IPS-18a (cell line): ENCODE measurements around the gene SLC26A6.

Source experiments
- H3K27ac ChIP-seq: one replicate; pipeline ENCODE4 v1.5.1; 2013; ENCODE audit warnings: low read length
- H3K27me3 ChIP-seq: one replicate; pipeline ENCODE4 v1.6.1; 2013; ENCODE audit warnings: mild to moderate bottlenecking, low read length; ENCODE audit not compliant: control insufficient read depth, insufficient read depth
- H3K36me3 ChIP-seq: one replicate; pipeline ENCODE4 v1.6.1; 2013; ENCODE audit warnings: low read depth, low read length; ENCODE audit not compliant: control insufficient read depth
- H3K4me1 ChIP-seq: one replicate; pipeline ENCODE4 v1.6.1; 2013; ENCODE audit warnings: low read depth, low read length; ENCODE audit not compliant: control insufficient read depth
- H3K4me3 ChIP-seq: one replicate; pipeline ENCODE4 v1.5.1; 2013; ENCODE audit warnings: low read length
- H3K9ac ChIP-seq: one replicate; pipeline ENCODE4 v1.6.1; 2013; ENCODE audit warnings: mild to moderate bottlenecking, low read length, moderate library complexity
- H3K9me3 ChIP-seq: one replicate; pipeline ENCODE4 v1.6.1; 2013; ENCODE audit warnings: low read depth, low read length; ENCODE audit not compliant: control insufficient read depth

SLC26A6 gene, protein sequence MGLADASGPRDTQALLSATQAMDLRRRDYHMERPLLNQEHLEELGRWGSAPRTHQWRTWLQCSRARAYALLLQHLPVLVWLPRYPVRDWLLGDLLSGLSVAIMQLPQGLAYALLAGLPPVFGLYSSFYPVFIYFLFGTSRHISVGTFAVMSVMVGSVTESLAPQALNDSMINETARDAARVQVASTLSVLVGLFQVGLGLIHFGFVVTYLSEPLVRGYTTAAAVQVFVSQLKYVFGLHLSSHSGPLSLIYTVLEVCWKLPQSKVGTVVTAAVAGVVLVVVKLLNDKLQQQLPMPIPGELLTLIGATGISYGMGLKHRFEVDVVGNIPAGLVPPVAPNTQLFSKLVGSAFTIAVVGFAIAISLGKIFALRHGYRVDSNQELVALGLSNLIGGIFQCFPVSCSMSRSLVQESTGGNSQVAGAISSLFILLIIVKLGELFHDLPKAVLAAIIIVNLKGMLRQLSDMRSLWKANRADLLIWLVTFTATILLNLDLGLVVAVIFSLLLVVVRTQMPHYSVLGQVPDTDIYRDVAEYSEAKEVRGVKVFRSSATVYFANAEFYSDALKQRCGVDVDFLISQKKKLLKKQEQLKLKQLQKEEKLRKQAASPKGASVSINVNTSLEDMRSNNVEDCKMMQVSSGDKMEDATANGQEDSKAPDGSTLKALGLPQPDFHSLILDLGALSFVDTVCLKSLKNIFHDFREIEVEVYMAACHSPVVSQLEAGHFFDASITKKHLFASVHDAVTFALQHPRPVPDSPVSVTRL

DNA sequence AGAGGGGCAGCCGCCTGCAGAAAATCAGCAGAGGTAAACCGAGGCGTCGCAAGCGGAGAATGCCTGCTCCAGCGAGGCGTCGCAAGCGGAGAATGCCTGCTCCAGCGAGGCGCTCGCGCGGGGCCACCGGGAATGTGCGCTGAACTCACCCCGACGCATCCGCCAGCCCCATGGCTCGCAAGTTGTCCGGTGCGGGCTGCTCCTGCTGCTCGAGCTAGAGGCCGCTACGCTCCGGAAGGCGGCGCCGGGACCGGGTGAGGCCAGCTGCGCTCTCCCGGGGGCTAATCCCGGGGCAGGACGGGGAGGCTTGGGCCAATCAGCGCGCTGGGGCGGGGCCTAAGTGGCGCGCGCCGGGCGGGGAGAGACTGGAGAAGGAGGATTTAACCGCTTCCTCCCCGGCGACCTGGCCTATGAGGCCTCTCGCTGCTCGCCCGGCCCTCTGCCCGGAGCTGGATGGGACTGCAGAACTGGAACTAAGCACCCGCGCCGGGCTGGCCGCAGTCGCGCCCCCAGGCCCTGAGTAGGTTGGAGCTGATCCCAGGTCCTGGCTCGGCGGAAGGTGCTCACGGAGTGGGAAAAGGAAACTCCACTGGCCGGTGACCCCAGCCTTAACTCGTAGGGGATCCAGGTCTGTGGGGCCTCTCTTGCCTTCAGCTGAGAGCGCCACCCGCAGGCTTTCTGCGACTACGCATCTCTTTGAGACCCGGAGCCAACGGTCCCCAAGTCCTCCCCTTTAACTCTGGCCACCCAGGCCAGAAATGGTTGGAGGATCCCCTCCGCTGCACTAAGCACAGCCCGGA, at the start of gene SLC26A6:
Gene SLC26A6, minus strand, starts transcription at position 240 of the 800 bp plus-strand sequence. Its CDS starts 68 bp downstream, at position 172.
- H3K27me3 ChIP-seq: no peaks in the 10 kb centered on the region
- peaks cover 16% of the 10 kb centered on the region for H3K4me1 ChIP-seq
- peak within 1 kb of the TSS; percentile 61 for H3K9ac ChIP-seq
- no peaks in the 10 kb centered on the region for H3K9me3 ChIP-seq
- no peak within 1 kb of the TSS for H3K27ac ChIP-seq
- H3K4me3 ChIP-seq: peak within 1 kb of the TSS; percentile 53
- peaks cover 27% of the 10 kb centered on the region for H3K36me3 ChIP-seq

DNA sequence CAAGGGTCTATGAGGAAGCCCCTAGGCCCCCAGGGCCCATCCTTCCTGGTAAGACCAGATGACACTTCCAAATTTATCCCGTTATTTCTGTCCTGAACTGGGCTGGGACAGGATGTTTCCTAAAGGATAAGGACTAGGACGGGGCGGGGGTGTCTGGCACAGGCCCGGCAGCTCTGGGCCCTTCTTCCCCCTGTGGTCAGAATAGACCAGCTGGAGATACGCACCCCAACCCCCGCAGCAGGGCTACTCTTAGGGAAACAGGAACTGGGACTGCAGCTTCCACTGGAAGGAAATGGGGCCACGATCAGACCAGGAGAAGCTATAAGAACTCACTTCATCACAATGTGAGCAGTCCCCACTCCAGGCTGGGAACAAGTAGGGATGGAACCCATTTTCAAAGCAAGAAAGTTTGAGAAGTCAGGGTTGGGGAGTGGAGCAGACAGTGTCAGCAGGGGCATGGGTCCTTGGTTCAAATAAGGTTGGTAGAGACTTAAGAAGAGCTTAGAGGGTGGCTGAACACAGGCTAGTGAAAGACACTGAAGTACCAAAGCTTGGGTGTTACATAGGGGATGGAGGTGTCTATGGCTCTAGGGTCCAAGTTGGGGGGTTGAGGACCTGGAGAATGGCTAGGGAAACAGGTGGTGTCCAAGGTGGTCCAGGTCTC, 49.4 kb upstream of the SLC26A6 start:
- Histone ChIP-seq H3K9ac (no peak overlapping the region), H3K27ac (no peak overlapping the region), H3K36me3 (peaks cover 54% of the 10 kb centered on the region)

DNA sequence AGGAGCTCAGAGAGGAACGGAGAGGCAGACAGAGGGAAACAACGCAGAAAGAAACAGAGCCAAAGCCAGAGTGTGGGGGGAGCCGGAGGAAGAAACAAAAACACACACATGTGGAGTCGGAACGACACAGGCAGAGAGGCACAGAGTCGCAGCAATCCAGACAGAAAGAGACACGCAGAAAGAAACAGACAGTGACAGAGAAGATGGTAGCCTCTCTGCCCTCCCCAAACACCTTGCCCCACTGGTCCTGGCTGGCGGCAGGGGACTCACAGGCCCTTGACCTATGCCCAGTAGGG, 48.7 kb upstream of the SLC26A6 start:
- Histone ChIP-seq H3K27me3 (no peaks in the 10 kb centered on the region), H3K4me1 (peaks cover 5% of the 10 kb centered on the region), H3K27ac (no peak overlapping the region), H3K9ac (no peak overlapping the region), H3K4me3 (no peak overlapping the region), H3K9me3 (no peaks in the 10 kb centered on the region), H3K36me3 (peaks cover 54% of the 10 kb centered on the region)

More for the DNA sequence above, 49.4 kb upstream of the SLC26A6 start:
- Histone ChIP-seq H3K9me3 (no peaks in the 10 kb centered on the region), H3K27me3 (no peaks in the 10 kb centered on the region), H3K4me3 (peak overlapping the region; percentile 80), H3K4me1 (peaks cover 5% of the 10 kb centered on the region)

DNA sequence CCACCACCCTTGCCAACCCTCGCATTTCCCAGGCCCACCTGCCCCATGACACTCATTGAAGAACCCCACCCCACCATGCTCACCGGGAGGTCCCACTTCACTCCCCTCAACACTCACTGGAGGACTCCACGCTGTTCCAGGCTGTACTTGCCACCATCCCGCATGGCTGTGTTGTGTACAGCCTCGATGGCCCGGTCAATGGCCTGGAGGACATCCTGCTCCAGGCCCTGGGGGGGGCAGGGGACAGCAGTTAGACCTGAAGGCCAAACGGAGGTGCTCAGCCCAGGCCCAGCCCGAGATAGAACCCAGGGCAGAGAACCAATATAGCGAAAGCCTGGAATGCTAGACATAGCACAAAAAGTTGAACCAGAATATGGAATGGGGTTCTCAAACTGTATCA, 47.5 kb upstream of the SLC26A6 start:
- Histone ChIP-seq H3K36me3 (peaks cover 52% of the 10 kb centered on the region), H3K27ac (no peak overlapping the region)

DNA sequence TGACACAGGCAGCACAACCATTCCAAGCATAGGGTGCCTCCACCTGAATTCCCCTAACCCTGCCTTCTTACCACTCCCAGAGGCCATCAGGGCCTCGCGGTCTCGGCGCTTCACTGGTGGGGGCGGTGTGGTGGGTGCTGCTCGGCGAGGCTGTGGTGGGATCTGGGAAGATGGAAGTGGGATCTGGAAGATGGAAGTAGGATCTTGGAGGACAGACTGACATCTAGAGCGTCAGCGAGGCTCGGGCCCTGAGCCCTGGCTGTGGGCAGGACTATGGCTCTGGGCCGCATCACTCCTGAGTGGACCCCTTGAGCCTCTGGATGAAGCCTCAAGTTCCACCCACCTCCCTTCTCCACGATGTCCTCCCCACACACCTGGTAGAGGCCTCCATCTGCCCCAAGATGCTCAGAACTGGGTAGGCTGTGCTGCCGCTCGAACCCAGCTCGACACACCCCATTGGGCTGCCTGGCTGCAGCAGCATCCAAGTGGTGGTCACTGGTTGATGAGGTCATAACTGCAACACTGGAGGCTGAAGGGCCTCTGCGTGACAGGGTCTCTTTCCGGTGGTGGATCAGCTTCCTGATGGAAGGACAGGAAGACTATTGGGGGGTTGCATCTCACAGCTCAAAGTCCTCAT, 46.8 kb upstream of the SLC26A6 start:
- Histone ChIP-seq H3K9me3 (no peaks in the 10 kb centered on the region), H3K27ac (no peak overlapping the region), H3K9ac (no peak overlapping the region), H3K27me3 (no peaks in the 10 kb centered on the region), H3K4me1 (peaks cover 5% of the 10 kb centered on the region), H3K4me3 (no peak overlapping the region), H3K36me3 (peaks cover 50% of the 10 kb centered on the region)

More for the DNA sequence above, 47.5 kb upstream of the SLC26A6 start:
- Histone ChIP-seq H3K4me1 (peaks cover 5% of the 10 kb centered on the region), H3K9me3 (no peaks in the 10 kb centered on the region), H3K9ac (no peak overlapping the region), H3K27me3 (no peaks in the 10 kb centered on the region), H3K4me3 (no peak overlapping the region)

DNA sequence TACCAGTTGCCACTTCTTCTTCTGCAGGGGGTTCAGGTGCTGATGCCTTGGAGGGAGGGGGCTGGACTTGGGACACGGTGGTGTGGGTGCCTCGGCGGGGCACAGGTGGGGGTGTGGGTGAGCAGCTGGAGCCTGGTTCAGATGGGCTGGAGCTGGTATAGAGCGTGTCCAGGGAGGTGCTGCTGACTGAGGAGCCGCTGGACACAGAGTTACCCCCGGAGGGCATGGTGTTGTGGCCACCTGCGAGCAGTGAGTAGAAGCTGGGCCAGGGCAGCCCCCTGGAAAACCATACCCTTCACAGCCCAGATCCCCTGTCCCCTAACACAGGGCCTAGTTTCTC, 46.2 kb upstream of the SLC26A6 start:
- H3K27ac ChIP-seq: no peak overlapping the region
- no peak overlapping the region for H3K9ac ChIP-seq
- peaks cover 5% of the 10 kb centered on the region for H3K4me1 ChIP-seq
- H3K27me3 ChIP-seq: no peaks in the 10 kb centered on the region
- no peak overlapping the region for H3K4me3 ChIP-seq
- no peaks in the 10 kb centered on the region for H3K9me3 ChIP-seq
- H3K36me3 ChIP-seq: peaks cover 50% of the 10 kb centered on the region

DNA sequence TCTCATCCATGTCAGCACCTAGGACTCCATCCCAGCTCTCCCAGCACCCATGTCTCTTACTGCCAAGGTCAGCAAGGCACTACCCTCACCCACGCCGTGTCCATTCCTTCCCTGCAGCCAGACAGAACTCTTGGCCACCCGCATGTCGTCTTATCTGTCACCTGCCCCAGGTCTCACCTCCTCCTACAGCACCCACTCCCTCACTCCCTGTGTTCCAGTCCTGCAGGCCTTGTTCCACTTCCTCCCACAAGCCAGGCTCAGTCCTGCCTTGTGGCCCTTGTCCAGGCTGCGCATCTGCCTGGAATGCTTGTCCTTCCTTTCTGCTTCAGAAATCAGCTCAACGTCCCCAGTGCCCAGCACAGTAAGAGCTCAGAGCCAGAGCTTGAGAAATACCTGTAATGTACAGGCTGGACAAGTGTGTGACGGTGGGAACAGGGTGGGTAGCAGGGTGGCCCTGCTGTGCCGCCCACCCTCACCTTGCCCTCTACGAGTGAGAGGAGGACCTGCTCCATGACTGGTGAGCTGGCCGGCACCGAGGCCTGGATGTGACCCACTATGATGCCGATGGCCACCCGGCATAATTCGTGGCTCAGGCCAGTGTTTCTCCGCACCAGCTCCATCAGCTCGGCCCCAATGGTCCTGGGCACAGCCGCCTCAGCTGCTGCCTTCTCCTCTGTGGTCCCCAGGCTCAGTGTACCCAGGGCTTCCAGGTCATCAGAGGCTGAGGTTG, 45.7 kb upstream of the SLC26A6 start:
- H3K36me3 ChIP-seq: peaks cover 50% of the 10 kb centered on the region
- H3K9me3 ChIP-seq: no peaks in the 10 kb centered on the region
- peaks cover 5% of the 10 kb centered on the region for H3K4me1 ChIP-seq
- H3K27ac ChIP-seq: no peak overlapping the region
- H3K4me3 ChIP-seq: no peak overlapping the region
- H3K27me3 ChIP-seq: no peaks in the 10 kb centered on the region
- H3K9ac ChIP-seq: no peak overlapping the region

DNA sequence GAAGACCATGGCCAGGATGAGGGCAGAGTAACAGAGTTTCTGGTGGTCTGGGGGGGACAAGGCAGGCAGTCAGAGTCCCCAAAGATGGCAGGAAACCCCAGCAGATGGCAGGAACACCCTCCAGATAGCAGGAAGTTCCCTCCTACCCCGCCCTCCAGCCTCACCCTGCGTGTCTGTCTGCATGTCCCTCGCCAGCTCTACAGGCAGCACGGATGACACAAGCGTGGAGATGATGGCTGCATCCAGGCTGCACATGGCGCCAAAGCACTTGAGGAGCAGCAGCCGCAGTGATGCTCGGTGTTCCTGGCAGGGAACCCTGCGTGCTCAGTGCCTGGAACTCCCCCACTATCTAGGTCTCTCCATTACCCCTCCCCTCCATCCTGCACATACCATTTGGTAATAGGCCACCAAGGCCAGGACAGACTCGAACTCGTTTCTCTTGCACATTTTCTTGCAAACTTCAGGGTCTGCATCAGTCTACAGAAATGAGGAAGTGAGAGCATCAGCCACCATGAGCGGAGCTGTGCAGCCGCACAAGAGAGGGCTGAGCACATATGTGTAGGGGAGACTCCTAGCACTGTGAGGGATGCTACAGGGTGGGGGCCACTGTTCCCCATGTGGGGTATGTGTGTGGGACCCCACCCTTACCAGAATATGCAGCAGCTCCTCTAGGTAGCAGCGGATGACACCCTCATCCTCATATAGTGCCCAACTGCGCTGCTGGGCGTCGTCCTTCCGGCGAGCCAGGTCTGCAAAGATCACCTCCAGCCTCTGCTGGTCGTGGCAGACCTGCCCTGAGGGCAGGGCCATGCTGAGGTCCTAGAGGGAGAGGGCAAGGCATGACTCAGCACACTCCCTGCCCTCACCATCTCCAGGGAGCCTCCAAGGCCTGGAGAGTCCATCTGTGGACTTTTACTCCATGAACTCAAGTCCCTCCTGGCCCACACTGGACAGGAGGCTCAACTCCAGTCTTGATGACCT, 44.4 kb upstream of the SLC26A6 start:
- Histone ChIP-seq H3K4me1 (peaks cover 3% of the 10 kb centered on the region), H3K36me3 (peaks cover 55% of the 10 kb centered on the region), H3K9ac (no peak overlapping the region), H3K27me3 (no peaks in the 10 kb centered on the region), H3K4me3 (no peak overlapping the region), H3K9me3 (no peaks in the 10 kb centered on the region), H3K27ac (no peak overlapping the region)

DNA sequence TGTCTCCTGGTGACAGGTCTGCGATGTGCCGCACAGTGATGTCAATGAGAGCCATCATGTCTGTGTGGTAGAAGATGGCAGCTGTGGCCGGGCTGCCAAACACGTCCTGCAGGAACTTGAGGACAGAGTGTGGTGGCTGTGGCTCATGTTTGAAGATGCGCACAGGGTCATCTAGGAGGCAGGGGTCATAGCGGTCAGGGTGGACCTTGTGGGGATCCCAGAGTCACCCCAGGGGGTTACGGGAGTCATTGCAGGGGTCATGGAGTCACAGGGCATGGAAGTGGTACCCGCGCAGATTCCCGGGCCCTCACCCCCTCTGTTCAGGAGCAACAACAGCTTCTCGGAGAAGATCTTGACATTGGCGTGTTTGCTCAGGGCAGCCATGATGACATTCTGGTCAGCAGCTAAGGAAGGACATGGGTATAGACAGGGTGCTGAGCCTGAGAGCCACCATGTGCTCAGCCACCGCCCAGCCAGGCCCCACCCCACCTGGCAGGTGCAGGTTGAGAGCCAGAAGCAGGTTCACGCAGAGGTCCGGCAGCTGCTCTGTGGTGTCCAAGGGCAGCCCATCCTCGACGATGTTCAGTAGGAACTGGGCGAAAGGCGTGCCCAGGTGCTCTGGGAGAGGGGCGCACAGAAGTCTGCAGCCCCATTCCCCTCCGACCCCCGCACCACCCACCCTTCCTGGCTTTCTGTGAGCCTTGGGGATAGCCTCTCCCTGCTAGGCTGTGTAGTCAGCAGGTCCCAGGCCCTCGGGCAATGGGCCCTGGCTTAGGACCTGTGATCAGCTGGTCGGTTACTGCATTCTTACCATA, 43.5 kb upstream of the SLC26A6 start:
- Histone ChIP-seq H3K9me3 (no peaks in the 10 kb centered on the region), H3K27ac (no peak overlapping the region), H3K27me3 (no peaks in the 10 kb centered on the region), H3K4me3 (no peak overlapping the region), H3K4me1 (no peaks in the 10 kb centered on the region), H3K36me3 (peaks cover 64% of the 10 kb centered on the region), H3K9ac (no peak overlapping the region)
